GM21423 (cell line): Measurements from ENCODE around the gene GPR171.

ENCODE experiments used
- ATAC-seq: cut with Tn5 transposase; IDR thresholded peaks from one replicate; pipeline ENCODE4 v1.9.1; 2021; ENCODE audit warnings: mild to moderate bottlenecking, moderate library complexity; ENCODE audit not compliant: unreplicated experiment

The GPR171 gene

GRCh38 chr3:151182349-151183079 lies 20.5 kb downstream of the GPR171 start:
- no peak for ATAC-seq

DNA sequence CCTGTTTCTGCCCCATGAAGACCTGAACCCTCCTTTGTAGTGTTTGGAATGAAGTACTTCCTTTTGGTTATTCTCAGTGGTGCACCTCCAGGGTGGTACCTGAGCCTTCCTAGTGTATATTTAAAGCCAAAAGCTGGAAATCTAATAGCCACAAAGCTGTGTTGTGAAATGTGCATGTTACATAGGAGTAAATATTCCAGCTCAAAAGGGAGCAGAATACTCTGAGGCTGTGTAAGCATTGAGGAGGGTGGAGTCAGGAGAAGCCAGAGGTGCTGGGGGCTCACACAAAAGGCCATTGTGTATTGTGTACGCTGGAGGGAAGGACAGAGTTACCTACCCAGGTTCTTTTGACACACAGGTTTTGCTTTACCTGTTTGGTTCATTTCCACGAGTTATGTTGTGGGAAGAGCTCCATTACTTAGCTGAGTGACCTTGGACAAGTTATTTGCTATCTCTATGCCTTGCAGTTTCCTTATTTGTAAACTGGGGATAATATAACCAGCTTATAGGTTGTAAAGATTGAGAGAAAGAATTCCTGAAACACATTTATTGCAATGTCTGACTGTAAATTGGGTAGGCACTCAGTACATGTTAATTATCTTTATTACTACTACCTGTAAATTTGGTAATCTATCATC lies 24.7 kb downstream of the GPR171 start:
- ATAC-seq, result no peak

DNA sequence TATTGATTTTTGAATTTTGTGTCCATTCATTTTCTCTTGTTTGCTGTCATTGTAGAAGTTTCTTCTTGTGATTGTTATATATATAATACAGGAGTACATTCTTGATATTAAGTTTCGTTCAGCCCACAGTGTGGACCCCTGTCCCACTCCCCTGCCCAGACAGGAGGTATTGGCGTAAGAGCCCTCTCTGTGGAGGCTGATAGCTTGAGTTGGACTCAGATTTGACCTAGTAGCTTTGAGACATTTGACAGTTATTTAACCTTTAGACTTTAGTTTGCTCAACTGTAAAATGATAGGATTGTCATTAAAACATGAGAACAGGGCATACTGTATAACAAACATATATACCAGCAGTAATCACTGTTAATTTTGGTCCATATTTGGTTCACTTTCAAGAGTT lies 27.1 kb downstream of the GPR171 start:
- no peak for ATAC-seq

GRCh38 chr3:151174351-151174750 lies 28.7 kb downstream of the GPR171 start:
- no peak for ATAC-seq

GRCh38 chr3:151171145-151171757 lies 31.8 kb downstream of the GPR171 start:
- peak; percentile 68 for ATAC-seq

DNA sequence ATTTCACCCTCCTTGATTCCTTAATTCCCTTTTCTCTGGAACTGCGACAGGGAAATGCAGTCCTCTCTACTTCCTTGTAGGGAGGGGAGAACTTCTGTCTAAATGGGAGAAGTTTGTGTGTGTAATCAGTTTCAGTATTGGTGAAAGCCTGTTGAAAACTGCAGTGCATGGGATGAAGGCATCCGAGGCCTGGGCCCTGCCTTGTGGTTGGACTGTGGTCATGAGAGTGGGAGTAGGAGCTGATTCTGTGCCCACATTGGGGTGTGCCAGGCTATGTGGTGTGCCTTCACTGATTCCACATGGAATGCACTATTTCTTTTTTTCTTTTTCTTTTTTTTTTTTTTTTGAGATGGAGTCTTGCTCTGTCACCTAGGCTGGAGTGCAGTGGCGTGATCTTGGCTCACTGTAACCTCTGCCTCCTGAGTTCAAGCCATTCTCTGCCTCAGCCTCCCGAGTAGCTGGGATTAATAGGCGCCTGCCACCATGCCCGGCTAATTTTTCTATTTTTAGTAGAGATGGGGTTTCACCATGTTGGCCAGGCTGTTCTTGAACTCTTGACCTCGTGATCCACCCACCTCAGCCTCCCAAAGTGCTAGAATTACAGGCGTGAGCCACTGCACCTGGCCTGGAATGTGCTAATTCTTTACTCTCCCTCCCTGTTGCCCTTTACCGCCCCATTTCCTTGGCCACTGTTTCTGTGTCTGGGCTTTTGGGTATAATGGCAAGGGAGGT lies 32.9 kb downstream of the GPR171 start:
- ATAC-seq, result peak; percentile 26

- ATAC-seq, result peak; percentile 39
Observed at GRCh38 chr3:151169262-151169947, 33.6 kb downstream of the GPR171 start.

GRCh38 chr3:151168269-151169094 lies 34.5 kb downstream of the GPR171 start:
- peak; percentile 40 for ATAC-seq

- no peak for ATAC-seq
Observed at GRCh38 chr3:151166161-151166560, 36.9 kb downstream of the GPR171 start.

DNA sequence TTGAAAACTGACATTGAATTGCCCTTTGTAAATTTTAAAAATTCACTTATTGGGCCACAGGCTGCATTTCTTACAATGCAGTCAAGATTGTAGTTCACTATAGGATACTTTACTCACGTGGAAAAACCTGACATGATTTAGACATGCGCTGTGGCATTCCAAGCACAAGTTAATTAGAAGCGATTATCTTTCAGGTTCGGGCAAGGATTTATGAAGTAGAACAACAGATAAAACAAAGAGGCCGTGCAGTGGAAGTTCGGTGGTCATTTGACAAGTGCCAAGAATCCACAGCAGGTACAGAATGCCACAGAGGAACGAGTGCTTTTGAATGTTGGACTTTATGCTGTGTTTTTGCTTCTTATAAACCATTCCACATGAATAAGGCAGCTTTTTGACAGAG lies 37.8 kb downstream of the GPR171 start:
- ATAC-seq, result no peak

DNA sequence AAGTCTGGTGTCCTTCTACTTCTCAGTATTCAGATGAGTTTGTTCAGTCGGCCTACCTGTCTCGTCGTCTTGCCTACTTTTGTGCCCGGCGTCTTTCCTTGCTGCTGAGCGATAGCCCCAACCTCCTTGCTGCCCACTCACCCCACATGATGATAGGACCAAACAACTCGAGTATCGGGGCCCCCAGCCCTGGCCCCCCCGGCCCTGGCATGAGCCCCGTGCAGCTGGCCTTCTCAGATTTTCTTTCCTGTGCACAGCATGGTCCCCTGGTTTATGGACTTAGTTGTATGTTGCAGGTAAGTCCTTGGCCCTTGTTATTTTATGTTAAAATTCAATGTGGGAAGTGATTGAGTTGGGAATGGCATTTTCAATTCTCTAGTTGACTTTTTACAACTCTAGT lies 43.2 kb downstream of the GPR171 start:
- no peak for ATAC-seq

DNA sequence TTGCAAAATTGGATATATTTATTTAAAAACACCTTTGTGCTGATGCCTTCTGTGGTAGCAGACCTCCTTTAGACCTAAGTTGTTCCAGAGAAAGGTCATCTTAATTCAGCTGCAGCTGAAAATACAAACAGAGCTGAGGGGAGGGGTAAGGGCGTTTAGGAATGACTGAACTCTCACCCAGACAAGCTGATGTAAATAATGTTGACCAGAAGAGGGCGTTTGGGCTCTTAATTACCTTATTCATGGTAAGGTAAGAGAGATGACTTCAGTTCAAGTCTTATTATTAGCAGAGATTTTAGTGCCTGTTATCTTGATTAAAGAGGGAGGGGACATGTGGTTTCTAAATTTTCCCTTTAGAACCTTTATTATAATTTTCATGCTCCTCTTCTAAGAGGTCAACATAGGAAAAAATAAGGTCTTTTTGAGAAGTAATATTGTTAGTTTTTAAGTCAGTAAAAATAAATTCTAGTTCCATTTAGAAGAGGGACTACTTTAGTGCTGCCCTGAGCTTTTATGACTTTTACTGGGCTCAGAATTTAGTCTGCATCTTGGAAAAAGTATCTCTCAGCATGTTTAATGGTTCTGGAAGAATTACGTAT lies 46.3 kb downstream of the GPR171 start:
- peak; percentile 77 for ATAC-seq

DNA sequence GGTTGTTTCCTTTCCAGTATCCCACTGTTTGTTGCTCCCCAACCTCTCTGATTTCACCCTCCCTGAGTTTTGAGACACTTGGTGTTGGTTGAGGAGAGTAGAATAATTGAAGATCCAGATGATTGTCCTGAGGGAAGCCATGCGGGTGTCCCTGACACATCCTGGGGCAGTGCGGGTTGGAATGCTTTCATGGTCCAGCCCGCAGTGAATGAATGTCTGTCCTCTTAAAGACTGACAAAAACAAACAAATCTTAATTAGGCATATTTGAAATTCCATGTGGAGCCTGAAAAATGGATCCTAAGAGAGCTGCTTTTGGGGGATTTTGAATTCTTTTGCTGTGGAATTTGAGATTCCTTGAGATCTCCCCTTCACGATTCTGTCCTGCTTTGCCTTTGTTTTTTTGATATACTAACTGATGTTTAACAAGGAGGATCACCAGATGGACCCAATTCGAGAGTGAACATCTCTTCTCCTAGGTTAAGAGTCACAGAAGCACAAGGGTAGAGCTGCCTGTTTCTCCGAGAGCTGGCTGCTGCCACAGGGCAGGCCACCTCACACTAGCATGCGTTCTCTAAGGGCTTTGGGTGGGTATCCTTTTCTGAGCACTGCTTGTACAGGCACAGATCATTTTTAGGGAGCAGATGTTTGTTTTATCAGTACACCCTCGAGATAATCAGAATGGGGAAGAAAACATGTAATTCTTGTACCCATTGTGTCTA lies 47.4 kb downstream of the GPR171 start:
- no peak for ATAC-seq

GRCh38 chr3:151154566-151154965 lies 48.5 kb downstream of the GPR171 start:
- no peak for ATAC-seq

DNA sequence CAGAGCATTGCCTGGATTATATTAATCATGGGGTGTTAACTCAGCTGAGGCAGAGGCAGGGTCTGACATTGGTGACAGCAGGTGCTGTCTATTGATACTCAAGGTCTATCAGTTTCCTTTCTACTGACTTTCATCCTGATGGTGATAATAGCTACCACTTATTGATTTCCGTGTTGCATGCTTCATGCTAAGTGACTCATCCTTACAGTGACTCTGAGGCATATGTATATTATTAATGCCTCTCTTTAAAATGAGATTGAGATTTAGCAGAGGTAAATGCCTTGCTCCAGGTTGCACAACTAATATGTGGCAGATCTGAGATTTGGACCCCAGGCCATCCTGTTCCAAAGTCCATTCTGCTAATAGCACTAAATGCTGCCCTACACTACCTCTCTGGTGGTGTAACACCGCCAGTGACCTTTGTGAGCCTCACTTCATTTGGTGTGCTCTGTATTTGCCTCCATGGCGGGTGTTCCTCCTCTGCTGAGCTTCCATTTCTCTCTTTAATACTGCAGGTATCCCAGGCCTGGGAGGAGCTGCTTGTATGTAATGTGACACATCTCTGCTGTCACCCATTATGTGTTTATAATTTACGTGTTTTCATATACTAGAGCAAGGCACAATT lies 50.4 kb downstream of the GPR171 start:
- no peak for ATAC-seq
